ENCODE results near the gene CTSZ. TPM values are rescaled to one million over a fixed set of nuclear protein-coding genes. Genes with fewer than 3 reads are reported as not detected.

Gene CTSZ
- total RNA-seq, 1 experiment from 2014 or later: 37.6 TPM

- H3K9me3 Mint-ChIP-seq: no peaks in the 10 kb centered on the region
- H3K79me2 ChIP-seq (ENCODE audit: insufficient read depth, low read length): no peaks in the 10 kb centered on the region
- H3K9ac ChIP-seq (ENCODE audit: extremely low read depth, insufficient read length, low read length): no peak overlapping the region
- H4K20me1 ChIP-seq (ENCODE audit: control insufficient read depth, insufficient read depth, insufficient read length): no peaks in the 10 kb centered on the region
- no peak overlapping the region for H3K18ac ChIP-seq (ENCODE audit: insufficient read length, low read depth, low read length)
- no peak overlapping the region for H2AK5ac ChIP-seq (ENCODE audit: insufficient read length, low read length)
- no CpG with 5 or more reads among the region's 13 CpGs for WGBS (ENCODE audit: extremely low coverage, insufficient read length, low lambda C conversion rate)
- H3T11ph ChIP-seq (ENCODE audit: low read length): no peak overlapping the region
- H3K4me2 ChIP-seq (ENCODE audit: insufficient read depth, insufficient read length, low read length): no peak overlapping the region
- no peak overlapping the region for H3K4ac ChIP-seq (ENCODE audit: low read depth, low read length)
- H2BK120ac ChIP-seq (ENCODE audit: low read depth, low read length, poor library complexity, severe bottlenecking): no peak overlapping the region
- peaks cover 16% of the 10 kb centered on the region for H3K27me3 Mint-ChIP-seq (ENCODE audit: low read depth)
- no peaks in the 10 kb centered on the region for H3K9me3 ChIP-seq (ENCODE audit: control insufficient read depth, low read depth, low read length)
- no peak overlapping the region for H3K23ac ChIP-seq (ENCODE audit: insufficient read length, low read depth, low read length)
- H2BK15ac ChIP-seq (ENCODE audit: low read depth, low read length): no peak overlapping the region
- no peak for TF ChIP-seq CTCF (conservative IDR thresholded peaks at IDR 0.05)
- no peak overlapping the region for H3K27ac ChIP-seq (ENCODE audit: insufficient read length, low read depth, low read length)
- H3K27ac Mint-ChIP-seq: no peak overlapping the region
- H2BK20ac ChIP-seq (ENCODE audit: low read depth, low read length, poor library complexity, severe bottlenecking): no peak overlapping the region
- H3K79me1 ChIP-seq (ENCODE audit: insufficient read depth, low read depth, low read length, poor library complexity, severe bottlenecking): no peaks in the 10 kb centered on the region
- H4K5ac ChIP-seq (ENCODE audit: insufficient read length, low read depth, low read length): no peak overlapping the region
- no peak overlapping the region for H4K8ac ChIP-seq (replicated peaks; ENCODE audit: insufficient read length, low read depth, low read length)
- no peak overlapping the region for H2BK12ac ChIP-seq (ENCODE audit: insufficient read length, low read depth, low read length)
- H3K56ac ChIP-seq (ENCODE audit: insufficient read length, low read depth, low read length): no peak overlapping the region
- H3K4me3 Mint-ChIP-seq: no peak overlapping the region
- H3K27me3 ChIP-seq (ENCODE audit: insufficient read depth, low read length): no peaks in the 10 kb centered on the region
- H2BK5ac ChIP-seq (ENCODE audit: insufficient read length, low read length): no peak overlapping the region
- no peaks in the 10 kb centered on the region for H3K23me2 ChIP-seq (ENCODE audit: insufficient read length, low read depth, low read length, poor library complexity, severe bottlenecking)
- DNase-seq: no peak
- H3K14ac ChIP-seq (ENCODE audit: insufficient read depth, low read length): no peak overlapping the region
- H3K36me3 Mint-ChIP-seq (ENCODE audit: insufficient read depth in 1 of 3, low read depth in 3 of 3): peaks cover 19 to 56% (median 43%) of the 10 kb centered on the region in 3 experiments
- H3K4me1 ChIP-seq (ENCODE audit: insufficient read depth, low read length): no peaks in the 10 kb centered on the region
- H4K91ac ChIP-seq (ENCODE audit: insufficient read length, low read depth, low read length): no peak overlapping the region
- peaks cover 26 to 33% of the 10 kb centered on the region in 2 experiments for H3K4me1 Mint-ChIP-seq
- H2AFZ ChIP-seq (ENCODE audit: low read length): no peak overlapping the region
Observed at GRCh38 chr20:59023616-59024015, 16.6 kb upstream of the CTSZ start.

Measured in H9 (cell line).